Measurements from ENCODE around the gene GRIP2.

The GRIP2 gene

DNA sequence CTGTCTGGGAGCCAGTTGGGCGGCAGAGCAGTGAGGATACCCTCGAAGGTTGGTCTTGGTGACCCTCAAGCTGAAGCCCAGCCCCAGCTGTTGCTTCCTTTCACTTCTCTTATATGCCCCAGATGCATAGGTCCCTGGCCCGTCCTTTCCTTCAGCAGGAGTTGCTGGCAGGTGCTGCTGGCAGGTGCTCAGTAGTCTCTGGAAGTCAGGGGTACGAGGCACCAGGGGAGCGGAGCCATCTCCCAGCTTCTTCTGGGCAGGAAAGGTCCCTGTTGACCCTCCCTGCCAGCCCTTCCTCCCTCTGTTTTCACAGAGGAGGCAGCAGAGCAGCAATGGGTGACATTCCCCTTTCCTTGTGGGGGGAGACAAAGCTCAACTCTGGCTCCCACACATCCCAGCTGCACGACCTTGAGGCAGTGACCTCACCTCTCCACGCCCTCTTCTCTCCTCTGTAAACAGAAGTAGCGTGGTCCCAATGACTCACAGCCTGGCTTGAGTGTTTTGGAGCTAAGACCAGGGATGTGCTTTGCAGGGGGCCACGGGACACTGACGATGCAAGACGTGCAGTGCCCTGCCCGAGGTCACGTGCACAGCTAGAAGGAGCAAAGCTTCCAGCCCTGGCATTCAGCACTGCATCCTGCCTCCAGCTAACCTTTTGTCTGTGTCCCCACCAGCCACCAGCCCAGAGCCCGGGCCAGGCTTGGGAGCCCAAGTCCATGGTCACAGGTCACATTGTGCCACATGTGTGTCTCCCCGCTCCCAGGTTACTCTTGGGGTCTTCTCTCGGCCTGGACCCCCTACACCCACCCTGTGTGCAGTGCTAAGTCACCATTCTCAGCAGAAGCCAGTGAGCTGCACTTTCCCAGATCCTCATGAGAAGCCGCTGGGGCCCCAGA, 88.0 kb downstream of the GRIP2 start:
- DNase-seq (ENCODE audit: low read depth), result peak; percentile 96

DNA sequence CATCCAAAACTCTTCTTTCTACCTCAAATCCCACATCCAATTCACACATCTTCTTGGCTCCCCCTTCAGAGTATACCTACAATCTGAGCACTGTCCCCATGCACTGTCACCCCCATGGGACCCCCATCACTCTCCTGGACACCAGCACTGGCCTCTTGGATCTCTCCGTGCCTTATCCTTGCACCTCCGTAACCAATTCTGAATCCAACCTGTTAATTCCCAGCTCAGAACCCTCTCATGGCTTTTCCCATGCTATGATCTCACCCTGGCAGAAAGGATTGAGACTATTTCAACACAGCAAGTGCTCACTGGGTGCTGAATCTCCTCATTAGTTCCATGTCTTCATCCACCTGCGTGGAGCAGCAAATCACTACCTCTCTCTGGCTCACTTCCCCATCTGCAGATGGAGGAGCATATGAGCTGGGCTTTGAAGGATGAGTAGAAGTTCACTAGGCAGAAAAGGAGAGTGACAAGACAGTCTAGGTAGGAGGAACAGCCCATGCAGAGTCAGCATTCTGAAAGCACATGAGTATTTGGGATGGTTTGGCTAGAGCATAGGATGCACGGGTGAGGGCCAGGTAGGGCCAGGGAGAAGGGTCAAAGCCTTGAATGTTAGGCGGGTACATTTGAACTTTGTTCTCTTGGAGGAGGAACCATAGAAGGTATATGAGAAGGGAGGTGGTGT, 89.1 kb downstream of the GRIP2 start:
- no peak for DNase-seq (ENCODE audit: low read depth)

DNA sequence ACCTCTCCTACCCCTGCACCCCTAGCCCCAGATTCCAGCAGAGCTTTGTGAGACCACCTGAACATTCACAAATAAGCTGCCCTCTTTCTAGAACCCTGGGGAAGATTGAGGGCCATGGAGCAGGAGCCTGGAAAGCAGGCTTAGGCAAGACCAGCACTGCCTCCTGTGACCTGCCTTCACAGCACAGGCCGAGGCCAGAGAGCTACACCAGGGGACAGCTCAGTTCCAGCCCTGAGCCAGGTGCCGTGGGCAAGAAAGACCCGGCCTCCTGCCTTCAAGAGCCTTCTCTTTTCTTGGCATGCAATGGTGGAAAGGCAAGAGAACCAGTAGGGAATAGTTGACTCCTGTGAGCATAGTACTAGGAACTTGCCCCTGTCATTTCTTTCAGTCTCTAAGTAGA, 89.6 kb downstream of the GRIP2 start:
- no peak for DNase-seq (ENCODE audit: low read depth)

GRCh38 chr3:14448756-14449727, 91.1 kb downstream of the GRIP2 start:
- DNase-seq (ENCODE audit: low read depth), result no peak

DNA sequence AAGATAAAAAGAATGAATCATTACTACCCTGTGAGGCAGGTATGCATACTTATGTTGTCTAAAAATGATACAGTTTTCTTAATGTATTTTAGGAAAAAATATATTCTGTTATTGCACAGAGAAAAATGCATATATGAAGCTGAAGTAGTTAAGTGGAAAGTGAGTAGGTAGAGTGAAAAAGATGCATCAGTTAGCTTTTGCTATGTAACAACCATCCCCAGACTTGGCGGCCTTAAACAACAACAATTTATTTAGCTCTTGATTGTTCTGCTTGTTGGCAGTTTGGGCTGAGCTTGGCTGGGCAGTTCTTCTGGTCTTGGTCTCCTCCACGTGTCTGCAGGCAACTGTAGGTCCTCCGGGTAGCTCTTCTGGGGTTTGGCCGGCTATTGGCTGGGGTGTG, 92.1 kb downstream of the GRIP2 start:
- no peak for DNase-seq (ENCODE audit: low read depth)

- DNase-seq (ENCODE audit: low read depth), result no peak
Observed at GRCh38 chr3:14446988-14447570, 93.1 kb downstream of the GRIP2 start.

GRCh38 chr3:14445773-14446172, 94.4 kb downstream of the GRIP2 start:
- DNase-seq (ENCODE audit: low read depth), result no peak

DNA sequence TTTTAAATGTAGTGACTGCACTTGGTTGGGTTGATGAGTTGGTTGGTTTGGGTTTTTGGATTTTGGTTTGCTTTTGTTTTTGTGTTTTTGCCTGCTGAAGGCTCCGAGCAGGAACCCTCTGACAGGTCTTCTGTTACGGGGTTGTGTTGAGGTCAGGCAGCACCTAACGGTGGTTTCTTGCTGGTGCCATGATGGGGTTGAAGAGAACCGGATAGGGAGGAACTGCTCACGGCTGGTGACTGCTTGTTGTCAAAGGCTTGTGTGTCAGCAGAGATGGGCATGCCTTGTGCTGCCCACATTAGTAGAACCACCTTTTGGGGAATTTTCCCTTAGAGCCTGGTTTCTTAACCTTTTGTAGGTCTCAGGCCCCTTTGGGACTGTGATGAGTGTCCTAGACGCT, 95.8 kb downstream of the GRIP2 start:
- no peak for DNase-seq (ENCODE audit: low read depth)

GRCh38 chr3:14441920-14442300, 98.2 kb downstream of the GRIP2 start:
- no peak for DNase-seq (ENCODE audit: low read depth)

DNA sequence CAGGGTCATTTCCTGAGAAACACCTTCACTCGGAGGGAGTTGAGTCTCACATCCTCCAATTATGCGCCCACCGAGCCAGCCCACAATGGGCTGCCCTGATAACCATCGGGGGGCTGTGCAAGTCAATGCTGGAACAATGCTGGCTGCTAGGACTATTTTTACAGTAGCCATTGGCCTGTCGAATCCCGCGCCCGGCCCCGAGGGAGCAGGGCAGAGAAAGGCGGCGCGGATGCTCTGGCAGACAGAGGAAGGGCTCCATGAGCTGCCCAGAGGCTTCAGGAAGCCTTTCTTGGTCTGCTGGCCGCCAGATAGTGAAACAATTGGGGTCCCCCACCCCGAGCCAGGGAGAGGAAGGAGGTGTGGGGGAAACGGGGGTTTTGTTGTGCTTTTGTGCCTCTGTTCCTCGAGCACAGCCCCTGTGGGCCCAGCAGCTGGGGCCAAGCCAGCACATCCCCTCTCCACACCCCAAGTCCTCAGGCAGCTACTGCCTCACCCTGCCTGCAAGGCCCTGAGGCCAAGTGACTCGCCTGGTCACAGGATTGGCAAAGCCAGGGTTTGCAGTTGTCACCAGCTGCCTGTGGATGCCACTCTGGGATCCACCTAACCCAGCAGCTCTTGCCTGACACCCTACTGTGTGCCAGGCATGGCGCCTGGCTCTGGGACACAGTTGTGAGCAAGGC, 98.8 kb downstream of the GRIP2 start:
- DNase-seq (ENCODE audit: low read depth), result no peak

- peak; percentile 16 for DNase-seq (ENCODE audit: low read depth)
Observed at GRCh38 chr3:14440531-14441239, 99.5 kb downstream of the GRIP2 start.

GRCh38 chr3:14440168-14440518, 100.0 kb downstream of the GRIP2 start:
- no peak for DNase-seq (ENCODE audit: low read depth)

DNA sequence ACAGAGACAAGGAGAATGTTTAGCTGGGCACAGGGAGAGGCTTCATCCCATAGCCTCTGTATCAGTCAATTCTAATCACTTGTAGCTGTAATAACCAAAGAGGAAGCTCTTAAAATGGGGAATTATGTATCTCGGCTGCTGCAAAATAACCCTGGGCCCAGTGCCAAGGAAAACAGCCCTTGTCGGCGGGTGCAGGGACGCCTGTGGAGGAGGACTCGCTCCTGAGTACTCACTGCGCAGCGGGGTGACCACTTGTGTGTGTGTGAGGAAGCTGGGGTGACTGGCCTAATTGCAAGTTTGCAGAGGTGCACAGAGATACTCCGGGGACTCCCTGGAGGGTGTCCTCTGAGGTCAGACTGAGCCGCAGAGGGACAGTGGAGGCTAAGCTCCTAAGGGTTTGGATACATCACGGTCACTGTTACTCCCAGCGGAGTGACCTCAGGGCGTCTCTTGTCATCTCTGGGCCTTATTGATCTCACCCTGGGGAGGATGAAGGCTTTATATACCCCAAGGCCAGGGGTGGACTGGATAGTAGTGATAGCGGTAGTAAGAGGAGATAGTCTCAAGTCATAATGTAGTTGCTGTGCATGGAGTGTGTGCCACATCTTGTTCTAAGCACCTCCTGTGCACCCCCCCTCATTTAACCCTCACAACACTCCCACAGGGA, 100.5 kb downstream of the GRIP2 start:
- DNase-seq (ENCODE audit: low read depth), result peak; percentile 72

All from iris pigment epithelial cell (primary cell).